WERI-Rb-1 (cell line): ENCODE measurements around the gene CDKAL1.

Experiments
- DNase-seq: peaks from one replicate; pipeline ENCODE4 v3.0.0-alpha.2; 2020
- H3K27ac ChIP-seq: fragments of 250-450 bp; sonication (Bioruptor Pico); 2 replicates; pipeline ENCODE4 v1.5.1; 2020; ENCODE audit warnings: mild to moderate bottlenecking, moderate library complexity
- H3K27me3 ChIP-seq: fragments of 250-450 bp; sonication (Bioruptor Pico); 2 replicates; pipeline ENCODE4 v1.5.1; 2021; ENCODE audit warnings: mild to moderate bottlenecking, low read depth, moderate library complexity; ENCODE audit not compliant: insufficient read depth, severe bottlenecking
- H3K36me3 ChIP-seq: fragments of 250-450 bp; sonication (Bioruptor Pico); 2 replicates; pipeline ENCODE4 v1.5.1; 2020; ENCODE audit warnings: mild to moderate bottlenecking, moderate library complexity
- H3K4me3 ChIP-seq: 2 replicates; pipeline ENCODE4 v1.5.1; 2011; ENCODE audit warnings: low read depth, mild to moderate bottlenecking, control low read depth, low read length
- H3K9me3 ChIP-seq: fragments of 250-450 bp; sonication (Bioruptor Pico); 2 replicates; pipeline ENCODE4 v1.5.1; 2021; ENCODE audit warnings: mild to moderate bottlenecking, moderate library complexity; ENCODE audit not compliant: severe bottlenecking
- TF ChIP-seq, protein P1 (sequence below): IDR thresholded peaks from 2 replicates; pipeline ENCODE4 v1.5.1; 2011; ENCODE audit warnings: low read depth, mild to moderate bottlenecking, control low read depth, inconsistent platforms, low read length

The CDKAL1 gene

GRCh38 chr6:21264288-21265033 lies 730.2 kb downstream of the CDKAL1 start:
- TF ChIP-seq, protein P1, sequence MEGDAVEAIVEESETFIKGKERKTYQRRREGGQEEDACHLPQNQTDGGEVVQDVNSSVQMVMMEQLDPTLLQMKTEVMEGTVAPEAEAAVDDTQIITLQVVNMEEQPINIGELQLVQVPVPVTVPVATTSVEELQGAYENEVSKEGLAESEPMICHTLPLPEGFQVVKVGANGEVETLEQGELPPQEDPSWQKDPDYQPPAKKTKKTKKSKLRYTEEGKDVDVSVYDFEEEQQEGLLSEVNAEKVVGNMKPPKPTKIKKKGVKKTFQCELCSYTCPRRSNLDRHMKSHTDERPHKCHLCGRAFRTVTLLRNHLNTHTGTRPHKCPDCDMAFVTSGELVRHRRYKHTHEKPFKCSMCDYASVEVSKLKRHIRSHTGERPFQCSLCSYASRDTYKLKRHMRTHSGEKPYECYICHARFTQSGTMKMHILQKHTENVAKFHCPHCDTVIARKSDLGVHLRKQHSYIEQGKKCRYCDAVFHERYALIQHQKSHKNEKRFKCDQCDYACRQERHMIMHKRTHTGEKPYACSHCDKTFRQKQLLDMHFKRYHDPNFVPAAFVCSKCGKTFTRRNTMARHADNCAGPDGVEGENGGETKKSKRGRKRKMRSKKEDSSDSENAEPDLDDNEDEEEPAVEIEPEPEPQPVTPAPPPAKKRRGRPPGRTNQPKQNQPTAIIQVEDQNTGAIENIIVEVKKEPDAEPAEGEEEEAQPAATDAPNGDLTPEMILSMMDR = no peak
- DNase-seq = no peak
- Histone ChIP-seq H3K4me3 (no peak overlapping the region), H3K27ac (no peak overlapping the region), H3K27me3 (no peaks in the 10 kb centered on the region), H3K36me3 (no peaks in the 10 kb centered on the region), H3K9me3 (peaks cover 3% of the 10 kb centered on the region)

DNA sequence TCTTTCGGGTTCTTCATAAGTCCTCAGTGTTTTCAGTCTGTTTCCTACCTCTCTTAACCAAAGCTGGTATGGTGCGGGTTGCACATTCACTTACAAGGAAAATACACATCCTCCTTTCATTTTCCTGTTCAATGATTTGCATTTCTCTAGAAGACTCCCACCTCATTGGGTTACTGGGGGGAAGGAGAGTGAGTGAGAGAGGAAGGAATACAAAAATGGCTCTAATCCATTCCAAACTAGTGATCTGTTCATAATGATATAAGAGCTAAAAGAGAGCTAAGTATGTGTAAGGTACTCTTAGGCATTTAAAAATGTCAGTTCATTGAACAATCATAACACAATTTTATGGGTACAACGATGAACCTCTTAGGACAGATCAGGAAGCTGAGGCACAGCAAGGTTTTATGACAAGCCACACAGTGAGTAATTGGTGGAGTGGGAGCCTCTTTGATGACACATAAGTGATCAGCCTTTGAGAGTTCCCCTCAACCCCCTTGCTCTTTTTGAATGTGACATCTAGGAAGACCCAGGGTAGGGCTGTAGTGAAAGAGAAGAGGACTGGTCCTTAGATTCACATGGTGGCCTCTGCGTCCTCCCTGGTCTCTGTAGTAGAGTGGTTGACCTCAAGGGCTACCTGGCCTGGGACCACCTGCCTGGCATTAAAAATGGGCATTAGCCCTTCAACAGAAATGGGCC lies 730.9 kb downstream of the CDKAL1 start:
- DNase-seq = no peak
- Histone ChIP-seq H3K36me3 (no peaks in the 10 kb centered on the region), H3K9me3 (peaks cover 3% of the 10 kb centered on the region), H3K27me3 (no peaks in the 10 kb centered on the region), H3K4me3 (no peak overlapping the region), H3K27ac (no peak overlapping the region)
- TF ChIP-seq, protein P1 = no peak

GRCh38 chr6:21265730-21266044 lies 731.4 kb downstream of the CDKAL1 start:
- TF ChIP-seq, protein P1 = no peak
- Histone ChIP-seq H3K27ac (no peak overlapping the region), H3K27me3 (no peaks in the 10 kb centered on the region), H3K9me3 (peaks cover 3% of the 10 kb centered on the region), H3K36me3 (no peaks in the 10 kb centered on the region), H3K4me3 (no peak overlapping the region)
- DNase-seq = no peak

GRCh38 chr6:21270636-21271201 lies 736.5 kb downstream of the CDKAL1 start:
- no peak for DNase-seq
- H3K27ac ChIP-seq = no peak overlapping the region
- no peak overlapping the region for H3K4me3 ChIP-seq
- peaks cover 6% of the 10 kb centered on the region for H3K9me3 ChIP-seq
- H3K36me3 ChIP-seq = no peaks in the 10 kb centered on the region
- H3K27me3 ChIP-seq = no peaks in the 10 kb centered on the region
- TF ChIP-seq, protein P1 = no peak

- H3K4me3 ChIP-seq = no peak overlapping the region
- no peaks in the 10 kb centered on the region for H3K36me3 ChIP-seq
- DNase-seq = no peak
- TF ChIP-seq, protein P1 = peak; percentile 46
- H3K27ac ChIP-seq = no peak overlapping the region
- H3K27me3 ChIP-seq = no peaks in the 10 kb centered on the region
- H3K9me3 ChIP-seq = peaks cover 3% of the 10 kb centered on the region
Observed at GRCh38 chr6:21271428-21272155, 737.3 kb downstream of the CDKAL1 start.
